ENCODE data around the gene SERF2.
"Not testable (repeated sequence)": the region's sequence is repeated elsewhere in the genome, so short reads cannot be mapped to it uniquely, and the experiment has no call there.

SERF2 gene

GRCh38 chr15:43829951-43830540 lies 37.9 kb downstream of the SERF2 start:
- not testable (repeated sequence) for DNase-seq (ENCODE audit: low read depth in 3 of 3, low spot score in 1 of 3)

- not testable (repeated sequence) for DNase-seq (ENCODE audit: low read depth in 3 of 3, low spot score in 1 of 3)
These were observed 38.7 kb downstream of the SERF2 start for GRCh38 chr15:43830691-43831275.

- DNase-seq (ENCODE audit: low read depth in 3 of 3, low spot score in 1 of 3) = not testable (repeated sequence)
These were observed 39.5 kb downstream of the SERF2 start for GRCh38 chr15:43831519-43832052.

GRCh38 chr15:43832485-43832884 lies 40.4 kb downstream of the SERF2 start:
- DNase-seq (ENCODE audit: low read depth in 3 of 3, low spot score in 1 of 3) = not testable (repeated sequence)

GRCh38 chr15:43845421-43845820 lies 53.3 kb downstream of the SERF2 start:
- DNase-seq (ENCODE audit: low read depth in 3 of 3, low spot score in 1 of 3) = no peak
